ENCODE measurements around the gene MLYCD.

Gene MLYCD

GRCh38 chr16:83920894-83921491 is 22.1 kb downstream of the MLYCD start:
- TF ChIP-seq EZH2 (IDR thresholded peaks at IDR 0.05; ENCODE audit: borderline replicate concordance, low read length), result no peak
- TF ChIP-seq, protein P1, sequence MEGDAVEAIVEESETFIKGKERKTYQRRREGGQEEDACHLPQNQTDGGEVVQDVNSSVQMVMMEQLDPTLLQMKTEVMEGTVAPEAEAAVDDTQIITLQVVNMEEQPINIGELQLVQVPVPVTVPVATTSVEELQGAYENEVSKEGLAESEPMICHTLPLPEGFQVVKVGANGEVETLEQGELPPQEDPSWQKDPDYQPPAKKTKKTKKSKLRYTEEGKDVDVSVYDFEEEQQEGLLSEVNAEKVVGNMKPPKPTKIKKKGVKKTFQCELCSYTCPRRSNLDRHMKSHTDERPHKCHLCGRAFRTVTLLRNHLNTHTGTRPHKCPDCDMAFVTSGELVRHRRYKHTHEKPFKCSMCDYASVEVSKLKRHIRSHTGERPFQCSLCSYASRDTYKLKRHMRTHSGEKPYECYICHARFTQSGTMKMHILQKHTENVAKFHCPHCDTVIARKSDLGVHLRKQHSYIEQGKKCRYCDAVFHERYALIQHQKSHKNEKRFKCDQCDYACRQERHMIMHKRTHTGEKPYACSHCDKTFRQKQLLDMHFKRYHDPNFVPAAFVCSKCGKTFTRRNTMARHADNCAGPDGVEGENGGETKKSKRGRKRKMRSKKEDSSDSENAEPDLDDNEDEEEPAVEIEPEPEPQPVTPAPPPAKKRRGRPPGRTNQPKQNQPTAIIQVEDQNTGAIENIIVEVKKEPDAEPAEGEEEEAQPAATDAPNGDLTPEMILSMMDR (IDR thresholded peaks at IDR 0.05; ENCODE audit: low read length), result no peak
- Histone ChIP-seq H3F3A (ENCODE audit: insufficient read depth, low read length) (no peaks in the 10 kb centered on the region), H3K27me3 (ENCODE audit: insufficient read depth, low read length) (no peaks in the 10 kb centered on the region), H3K79me2 (ENCODE audit: insufficient read depth, low read length) (no peaks in the 10 kb centered on the region), H3K9me2 (ENCODE audit: low read depth, low read length) (no peaks in the 10 kb centered on the region), H4K20me1 (ENCODE audit: insufficient read depth, low read length) (no peaks in the 10 kb centered on the region), H3K9me3 (ENCODE audit: low read length) (no peaks in the 10 kb centered on the region), H3K27ac (ENCODE audit: low read depth, low read length, poor library complexity, severe bottlenecking) (no peak overlapping the region), H3K4me2 (ENCODE audit: low read length) (no peak overlapping the region), H3K36me3 (ENCODE audit: insufficient read depth, low read length) (peaks cover 23% of the 10 kb centered on the region), H3K4me1 (ENCODE audit: insufficient read depth, low read length, severe bottlenecking) (no peaks in the 10 kb centered on the region), H2AFZ (ENCODE audit: low read length) (no peak overlapping the region), H3K9ac (ENCODE audit: low read length) (no peak overlapping the region), H3K4me3 (ENCODE audit: low read depth, low read length, poor library complexity, severe bottlenecking) (no peak overlapping the region)

DNA sequence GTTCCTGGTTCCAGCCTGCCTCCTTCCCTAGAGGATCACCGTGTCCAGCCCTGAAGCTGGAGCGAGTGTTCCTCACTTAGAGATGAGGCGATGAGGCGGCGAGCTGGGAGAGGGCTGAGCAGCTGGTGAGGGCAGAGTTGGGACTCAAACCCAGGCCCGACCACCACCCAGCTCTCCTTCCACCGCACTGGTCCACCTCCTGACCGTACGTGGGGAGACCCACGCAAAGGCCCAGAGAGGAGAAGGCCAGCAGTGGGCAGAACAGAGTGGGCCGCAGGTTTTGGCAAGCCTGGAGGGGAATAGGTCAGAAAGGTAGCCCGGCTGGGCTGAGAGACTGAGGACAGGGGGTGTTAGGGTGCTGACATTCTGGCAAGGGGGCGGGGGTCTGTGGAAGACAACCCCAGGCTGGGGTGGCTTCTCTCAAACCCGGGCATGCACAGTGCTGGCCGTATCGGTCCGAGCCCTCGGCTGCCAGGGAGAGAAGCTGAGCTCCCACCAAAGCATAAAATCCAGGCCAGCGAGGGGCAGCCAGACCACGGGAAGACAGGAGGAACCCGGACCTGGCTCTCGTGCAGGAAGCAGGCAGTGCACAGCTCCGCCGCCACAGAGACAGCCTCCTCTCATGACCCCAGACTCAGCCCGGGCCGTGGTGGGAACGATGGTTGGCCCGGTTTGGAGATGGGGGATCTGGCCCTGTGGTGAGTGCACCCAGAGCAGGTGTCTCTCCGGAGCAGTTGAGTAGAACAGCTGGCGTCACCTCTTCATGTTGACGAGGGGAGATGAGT is 24.9 kb downstream of the MLYCD start:
- H3K79me2 ChIP-seq (ENCODE audit: insufficient read depth, low read length), result no peaks in the 10 kb centered on the region
- TF ChIP-seq, protein P1 (IDR thresholded peaks at IDR 0.05; ENCODE audit: low read length), result no peak
- TF ChIP-seq EZH2 (IDR thresholded peaks at IDR 0.05; ENCODE audit: borderline replicate concordance, low read length), result no peak
- H3K9me3 ChIP-seq (ENCODE audit: low read length), result no peaks in the 10 kb centered on the region
- H3K27ac ChIP-seq (ENCODE audit: low read depth, low read length, poor library complexity, severe bottlenecking), result no peak overlapping the region
- H3K27me3 ChIP-seq (ENCODE audit: insufficient read depth, low read length), result no peaks in the 10 kb centered on the region
- H3F3A ChIP-seq (ENCODE audit: insufficient read depth, low read length), result no peaks in the 10 kb centered on the region
- no peaks in the 10 kb centered on the region for H3K4me1 ChIP-seq (ENCODE audit: insufficient read depth, low read length, severe bottlenecking)
- H2AFZ ChIP-seq (ENCODE audit: low read length), result no peak overlapping the region
- H3K9me2 ChIP-seq (ENCODE audit: low read depth, low read length), result no peaks in the 10 kb centered on the region
- H4K20me1 ChIP-seq (ENCODE audit: insufficient read depth, low read length), result no peaks in the 10 kb centered on the region
- H3K4me3 ChIP-seq (ENCODE audit: low read depth, low read length, poor library complexity, severe bottlenecking), result no peak overlapping the region
- no peak overlapping the region for H3K9ac ChIP-seq (ENCODE audit: low read length)
- no peak overlapping the region for H3K4me2 ChIP-seq (ENCODE audit: low read length)
- 0 out of 2 replicates have a peak, but pooled peaks cover 5% of the 10 kb centered on the region for H3K36me3 ChIP-seq (ENCODE audit: insufficient read depth, low read length)

- H3K79me2 ChIP-seq (ENCODE audit: insufficient read depth, low read length), result no peaks in the 10 kb centered on the region
- H3K4me3 ChIP-seq (ENCODE audit: low read depth, low read length, poor library complexity, severe bottlenecking), result no peak overlapping the region
- H3K9me2 ChIP-seq (ENCODE audit: low read depth, low read length), result no peaks in the 10 kb centered on the region
- no peak overlapping the region for H3K4me2 ChIP-seq (ENCODE audit: low read length)
- no peaks in the 10 kb centered on the region for H3K4me1 ChIP-seq (ENCODE audit: insufficient read depth, low read length, severe bottlenecking)
- no peak overlapping the region for H3K9ac ChIP-seq (ENCODE audit: low read length)
- no peaks in the 10 kb centered on the region for H3K27me3 ChIP-seq (ENCODE audit: insufficient read depth, low read length)
- H3F3A ChIP-seq (ENCODE audit: insufficient read depth, low read length), result no peaks in the 10 kb centered on the region
- no peaks in the 10 kb centered on the region for H4K20me1 ChIP-seq (ENCODE audit: insufficient read depth, low read length)
- H3K27ac ChIP-seq (ENCODE audit: low read depth, low read length, poor library complexity, severe bottlenecking), result no peak overlapping the region
- TF ChIP-seq, protein P1 (IDR thresholded peaks at IDR 0.05; ENCODE audit: low read length), result no peak
- no peak for TF ChIP-seq EZH2 (IDR thresholded peaks at IDR 0.05; ENCODE audit: borderline replicate concordance, low read length)
- no peaks in the 10 kb centered on the region for H3K36me3 ChIP-seq (ENCODE audit: insufficient read depth, low read length)
- no peak overlapping the region for H2AFZ ChIP-seq (ENCODE audit: low read length)
- no peaks in the 10 kb centered on the region for H3K9me3 ChIP-seq (ENCODE audit: low read length)
Measured at GRCh38 chr16:83924686-83925085, 25.8 kb downstream of the MLYCD start.
